Naive thymus-derived CD8-positive, alpha-beta T cell (primary cell): ENCODE results near the gene KLHL12. TPM values are rescaled to one million over a fixed set of nuclear protein-coding genes. Genes with fewer than 3 reads are reported as not detected.
A peak's percentile ranks its signal among the peaks of the same experiment; 100 is the strongest.

Experiments
- ATAC-seq, 2 donors: fragments of 150-1000 bp; cut with Tn5 transposase in 1 of 2; sonication (Bioruptor Pico), chemical (Tn5 transposase) in 1 of 2; 1 replicate in 1 of 2; 2 replicates in 1 of 2; pipeline ENCODE4 v1.10.0; 2021; ENCODE audit warnings: mild to moderate bottlenecking in 2 of 2, moderate library complexity in 2 of 2
- POLR2A ChIA-PET: fragments of 350-600 bp; sonication (Branson Sonifier 250); formaldehyde crosslinking; loops from one replicate; lab custom pipeline; 2021; ENCODE audit warnings: antibody characterized with exemption; lab: Charles Lee
- DNase-seq, 10 donors: peaks; one replicate each; pipeline versions ENCODE4 v3.0.0 to v3.0.0-alpha.2; 2020 to 2022
- H3K27ac Mint-ChIP-seq, 10 donors: one replicate each; pipeline ENCODE4 v1.8.0; 2020 to 2022; ENCODE audit warnings: mild to moderate bottlenecking in 10 of 10, mixed read lengths in 10 of 10, moderate library complexity in 4 of 10, inconsistent platforms in 1 of 10
- H3K27me3 Mint-ChIP-seq, 5 donors: one replicate each; pipeline ENCODE4 v1.8.0; 2021 to 2022; ENCODE audit warnings: mixed read lengths in 5 of 5
- H3K36me3 Mint-ChIP-seq, 3 donors: one replicate each; pipeline ENCODE4 v1.8.0; 2020 to 2022; ENCODE audit warnings: mixed read lengths in 3 of 3, mild to moderate bottlenecking in 2 of 3, inconsistent platforms in 1 of 3
- H3K4me1 Mint-ChIP-seq, 4 donors: one replicate each; pipeline ENCODE4 v1.8.0; 2021 to 2022; ENCODE audit warnings: mixed read lengths in 4 of 4
- H3K4me3 Mint-ChIP-seq, 10 donors: one replicate each; pipeline ENCODE4 v1.8.0; 2020 to 2022; ENCODE audit warnings: mild to moderate bottlenecking in 10 of 10, mixed read lengths in 10 of 10, moderate library complexity in 6 of 10, inconsistent platforms in 1 of 10
- H3K9me3 Mint-ChIP-seq, 9 donors: one replicate each; pipeline ENCODE4 v1.8.0; 2020 to 2022; ENCODE audit warnings: mixed read lengths in 9 of 9, mild to moderate bottlenecking in 3 of 9, inconsistent platforms in 1 of 9, moderate library complexity in 1 of 9
- polyA plus RNA-seq, 3 donors: library from polyadenylated mRNA; unstranded; fragments of 300-500 nt; fragmentation: Illumina TruSeq; gene quantifications; one replicate each; pipeline ENCODE4 v1.2.3, GENCODE V29; 2021
- total RNA-seq, 8 experiments: library from RNA in 2 of 8; stranded (reverse) in 2 of 8; gene quantifications; one replicate each; pipeline ENCODE4 v1.2.3 and lab custom pipeline; 2021 to 2026

KLHL12 gene
- total and polyA plus RNA-seq, 5 experiments from 2014 or later, result 12.5 to 25.4 (median 16.5) TPM

GRCh38 chr1:202873026-202873425, 54.0 kb downstream of the KLHL12 start:
- Mint-ChIP-seq H3K27me3 (peaks cover 0 to 4% (median 2%) of the 10 kb centered on the region in 5 donors), H3K4me3 (no peak overlapping the region), H3K36me3 (peaks cover 0 to 4% (median 0%) of the 10 kb centered on the region in 3 donors), H3K27ac (peak overlapping the region in 1 of 10 donors; percentile 49), H3K9me3 (no peaks in the 10 kb centered on the region), H3K4me1 (no peaks in the 10 kb centered on the region)
- POLR2A ChIA-PET, result interaction anchor here (0.7 kb wide), 1 partner anchor 156 kb away, joined by 3 read pairs; no protein-coding TSS in a partner anchor
- DNase-seq (no peak), ATAC-seq (no peak)

GRCh38 chr1:202871367-202871766, 55.7 kb downstream of the KLHL12 start:
- Mint-ChIP-seq H3K4me3 (no peak overlapping the region), H3K27ac (no peak overlapping the region), H3K36me3 (peaks cover 0 to 3% (median 0%) of the 10 kb centered on the region in 3 donors), H3K9me3 (no peaks in the 10 kb centered on the region), H3K4me1 (no peaks in the 10 kb centered on the region), H3K27me3 (peaks cover 2 to 10% (median 7%) of the 10 kb centered on the region in 5 donors)
- no peak for ATAC-seq
- POLR2A ChIA-PET, result no interaction called here
- no peak for DNase-seq

GRCh38 chr1:202862679-202863560, 64.1 kb downstream of the KLHL12 start:
- H3K4me3 Mint-ChIP-seq, result peak overlapping the region in 7 of 10 donors; percentile 40 to 89 (median 85)
- H3K4me1 Mint-ChIP-seq, result peaks cover 9 to 17% (median 15%) of the 10 kb centered on the region in 4 donors
- peaks cover 33 to 85% (median 48%) of the 10 kb centered on the region in 5 donors for H3K27me3 Mint-ChIP-seq
- H3K27ac Mint-ChIP-seq, result no peak overlapping the region
- POLR2A ChIA-PET, result no interaction called here
- H3K9me3 Mint-ChIP-seq, result no peaks in the 10 kb centered on the region
- no peaks in the 10 kb centered on the region for H3K36me3 Mint-ChIP-seq
- no peak for ATAC-seq
- no peak for DNase-seq

GRCh38 chr1:202861420-202862132, 65.5 kb downstream of the KLHL12 start:
- H3K27ac Mint-ChIP-seq, result no peak overlapping the region

GRCh38 chr1:202860744-202861419, 66.2 kb downstream of the KLHL12 start:
- no peaks in the 10 kb centered on the region for H3K36me3 Mint-ChIP-seq
- peaks cover 9 to 17% (median 15%) of the 10 kb centered on the region in 4 donors for H3K4me1 Mint-ChIP-seq
- peak overlapping the region; percentile 75 to 89 (median 83) for H3K4me3 Mint-ChIP-seq
- H3K27me3 Mint-ChIP-seq, result peaks cover 29 to 73% (median 42%) of the 10 kb centered on the region in 5 donors
- ATAC-seq, result peak; percentile 87 to 88
- POLR2A ChIA-PET, result no interaction called here
- DNase-seq, result peak in 8 of 10 donors; percentile 5 to 66 (median 26)
- H3K9me3 Mint-ChIP-seq, result no peaks in the 10 kb centered on the region
- peak overlapping the region in 1 of 10 donors; percentile 38 for H3K27ac Mint-ChIP-seq

More at GRCh38 chr1:202861420-202862132, 65.5 kb downstream of the KLHL12 start:
- Mint-ChIP-seq H3K36me3 (no peaks in the 10 kb centered on the region), H3K4me1 (peaks cover 9 to 17% (median 15%) of the 10 kb centered on the region in 4 donors), H3K27me3 (peaks cover 33 to 79% (median 45%) of the 10 kb centered on the region in 5 donors), H3K4me3 (peak overlapping the region; percentile 75 to 89 (median 83)), H3K9me3 (no peaks in the 10 kb centered on the region)
- ATAC-seq, result peak; percentile 44 to 73
- POLR2A ChIA-PET, result no interaction called here
- DNase-seq, result peak in 5 of 10 donors; percentile 7 to 27 (median 15)

- Mint-ChIP-seq H3K9me3 (no peaks in the 10 kb centered on the region), H3K4me1 (peaks cover 9 to 17% (median 15%) of the 10 kb centered on the region in 4 donors), H3K4me3 (peak overlapping the region in 1 of 10 donors; percentile 26), H3K36me3 (no peaks in the 10 kb centered on the region), H3K27ac (no peak overlapping the region), H3K27me3 (peaks cover 17 to 53% (median 31%) of the 10 kb centered on the region in 5 donors)
- DNase-seq (no peak), ATAC-seq (no peak)
- POLR2A ChIA-PET, result no interaction called here
These were observed 68.1 kb downstream of the KLHL12 start for GRCh38 chr1:202858789-202859414.

GRCh38 chr1:202858331-202858730, 68.7 kb downstream of the KLHL12 start:
- Mint-ChIP-seq H3K27me3 (peaks cover 14 to 47% (median 28%) of the 10 kb centered on the region in 5 donors), H3K9me3 (no peaks in the 10 kb centered on the region), H3K36me3 (no peaks in the 10 kb centered on the region), H3K4me1 (peaks cover 9 to 17% (median 15%) of the 10 kb centered on the region in 4 donors), H3K4me3 (no peak overlapping the region), H3K27ac (no peak overlapping the region)
- no peak for DNase-seq
- POLR2A ChIA-PET, result no interaction called here
- ATAC-seq, result no peak

- Mint-ChIP-seq H3K36me3 (no peaks in the 10 kb centered on the region), H3K27ac (peak overlapping the region in 1 of 10 donors; percentile 9), H3K27me3 (peaks cover 8 to 36% (median 21%) of the 10 kb centered on the region in 5 donors), H3K4me3 (no peak overlapping the region), H3K9me3 (no peaks in the 10 kb centered on the region), H3K4me1 (peaks cover 8 to 16% (median 14%) of the 10 kb centered on the region in 4 donors)
- POLR2A ChIA-PET, result interaction anchor here (0.5 kb wide), 1 partner anchor 126 kb away, joined by 3 read pairs; no protein-coding TSS in a partner anchor
- ATAC-seq (no peak), DNase-seq (no peak)
These were observed 69.9 kb downstream of the KLHL12 start for GRCh38 chr1:202857136-202857610.

- Mint-ChIP-seq H3K4me3 (no peak overlapping the region), H3K9me3 (no peaks in the 10 kb centered on the region), H3K27me3 (peaks cover 2 to 24% (median 11%) of the 10 kb centered on the region in 5 donors), H3K4me1 (peaks cover 0 to 6% (median 4%) of the 10 kb centered on the region in 4 donors), H3K27ac (no peak overlapping the region), H3K36me3 (no peaks in the 10 kb centered on the region)
- DNase-seq (no peak), ATAC-seq (no peak)
- POLR2A ChIA-PET, result no interaction called here
These were observed 71.0 kb downstream of the KLHL12 start for GRCh38 chr1:202856014-202856413.

GRCh38 chr1:202854787-202855186, 72.2 kb downstream of the KLHL12 start:
- ATAC-seq (no peak), DNase-seq (no peak)
- POLR2A ChIA-PET, result no interaction called here
- Mint-ChIP-seq H3K36me3 (no peaks in the 10 kb centered on the region), H3K9me3 (no peaks in the 10 kb centered on the region), H3K27ac (no peak overlapping the region), H3K4me3 (no peak overlapping the region), H3K4me1 (peaks cover 0 to 4% (median 0%) of the 10 kb centered on the region in 4 donors), H3K27me3 (peaks cover 2 to 14% (median 2%) of the 10 kb centered on the region in 5 donors)

GRCh38 chr1:202852163-202852904, 74.7 kb downstream of the KLHL12 start:
- Mint-ChIP-seq H3K4me3 (no peak overlapping the region), H3K9me3 (no peaks in the 10 kb centered on the region), H3K27me3 (no peaks in the 10 kb centered on the region), H3K36me3 (no peaks in the 10 kb centered on the region), H3K27ac (no peak overlapping the region), H3K4me1 (peaks cover 0 to 5% (median 0%) of the 10 kb centered on the region in 4 donors)
- ATAC-seq, result peak in 1 of 2 donors; percentile 54
- peak in 2 of 10 donors; percentile 13 to 14 for DNase-seq
- POLR2A ChIA-PET, result no interaction called here
